CD4-positive, alpha-beta T cell treated with Interleukin-15 for 1 hour (primary cell): ENCODE results near the gene RAD51B.
"Not testable (repeated sequence)": the region's sequence is repeated elsewhere in the genome, so short reads cannot be mapped to it uniquely, and the experiment has no call there.

Source experiments
- DNase-seq: peaks from one replicate; pipeline ENCODE4 v3.0.0-alpha.2; 2020

RAD51B gene

DNA sequence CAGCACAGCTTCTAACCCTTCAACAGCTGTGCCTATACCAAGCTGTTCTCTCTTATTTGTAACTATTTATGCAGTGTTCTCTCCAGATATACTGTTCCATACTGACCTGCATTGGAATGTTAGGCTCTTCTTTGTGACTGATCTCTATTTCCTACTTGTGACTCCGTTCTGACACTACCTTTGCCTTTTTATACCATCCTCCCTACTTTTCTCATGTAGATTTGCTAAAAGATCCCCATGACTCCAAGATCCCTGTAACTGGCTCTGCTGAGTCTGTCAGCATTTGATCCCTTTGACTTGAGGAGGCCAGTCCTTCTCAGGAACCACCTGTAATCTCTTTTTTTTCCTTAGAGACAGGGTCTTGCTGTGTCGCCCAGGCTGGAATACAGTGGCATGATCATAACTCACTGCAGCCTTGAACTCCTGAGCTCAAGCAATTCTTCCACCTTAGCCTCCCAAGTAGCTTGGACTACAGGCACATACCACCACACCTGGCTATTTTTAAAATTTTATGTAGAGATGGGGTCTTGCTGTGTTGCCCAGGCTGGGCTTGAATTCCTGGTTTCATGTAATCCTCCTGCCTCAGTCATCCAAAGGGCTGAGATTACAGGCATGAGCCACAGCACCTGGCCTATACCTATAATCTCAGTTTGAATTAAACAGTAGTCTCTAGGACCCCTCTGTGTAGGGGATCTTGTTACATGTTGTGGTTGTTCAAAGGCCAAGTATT lies 605.0 kb downstream of the RAD51B start:
- no peak for DNase-seq

GRCh38 chr14:68426661-68427549 lies 607.3 kb downstream of the RAD51B start:
- DNase-seq: no peak

DNA sequence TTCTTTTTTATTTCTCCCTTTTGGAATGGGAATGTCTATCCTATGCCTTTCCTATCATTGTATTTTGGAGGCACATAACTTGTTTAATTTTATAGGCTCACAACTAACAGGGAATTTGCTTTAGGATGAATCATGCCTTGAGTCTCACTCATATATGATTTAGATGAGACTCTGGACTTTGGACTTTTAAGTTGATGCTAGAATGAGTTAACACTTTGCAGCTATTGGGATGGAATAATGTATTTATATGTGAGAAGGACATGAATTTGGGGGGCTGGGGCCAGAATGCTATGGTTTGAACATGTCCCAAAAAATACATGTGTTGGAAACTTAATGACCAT lies 607.9 kb downstream of the RAD51B start:
- DNase-seq: no peak

GRCh38 chr14:68428900-68429299 lies 609.3 kb downstream of the RAD51B start:
- not testable (repeated sequence) for DNase-seq

DNA sequence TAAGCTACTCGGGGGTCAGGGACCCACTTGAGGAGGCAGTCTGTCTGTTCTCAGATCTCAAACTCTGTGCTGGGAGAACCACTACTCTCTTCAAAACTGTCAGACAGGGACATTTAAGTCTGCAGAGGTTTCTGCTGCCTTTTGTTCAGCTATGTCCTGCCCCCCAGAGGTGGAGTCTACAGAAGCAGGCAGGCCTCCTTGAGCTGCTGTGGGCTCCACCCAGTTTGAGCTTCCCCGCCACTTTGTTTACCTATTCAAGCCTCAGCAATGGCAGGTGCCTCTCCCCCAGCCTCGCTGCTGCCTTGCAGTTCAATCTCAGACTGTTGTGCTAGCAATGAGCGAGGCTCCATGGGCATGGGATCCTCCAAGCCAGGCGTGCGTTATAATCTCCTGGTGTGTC lies 614.6 kb downstream of the RAD51B start:
- peak; percentile 29 for DNase-seq

DNA sequence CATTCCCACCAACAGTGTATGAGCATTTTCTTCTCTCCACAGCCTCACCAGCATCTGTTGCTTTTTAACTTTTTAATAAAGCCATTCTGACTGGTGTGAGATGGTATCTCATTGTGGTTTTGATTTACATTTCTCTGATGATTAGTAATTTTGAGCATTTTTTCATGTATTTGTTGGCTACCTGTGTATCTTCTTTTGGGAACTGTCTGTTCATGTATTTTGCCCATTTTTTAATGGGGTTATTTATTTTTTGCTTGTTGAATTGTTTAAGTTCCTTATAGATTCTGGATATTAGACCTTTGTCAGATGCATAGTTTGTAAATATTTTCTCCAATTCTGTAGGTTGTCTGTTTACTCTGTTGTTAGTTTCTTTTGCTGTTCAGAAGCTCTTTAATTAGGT lies 616.1 kb downstream of the RAD51B start:
- DNase-seq: not testable (repeated sequence)

- DNase-seq: no peak
Observed at GRCh38 chr14:68439676-68440075, 620.1 kb downstream of the RAD51B start.

DNA sequence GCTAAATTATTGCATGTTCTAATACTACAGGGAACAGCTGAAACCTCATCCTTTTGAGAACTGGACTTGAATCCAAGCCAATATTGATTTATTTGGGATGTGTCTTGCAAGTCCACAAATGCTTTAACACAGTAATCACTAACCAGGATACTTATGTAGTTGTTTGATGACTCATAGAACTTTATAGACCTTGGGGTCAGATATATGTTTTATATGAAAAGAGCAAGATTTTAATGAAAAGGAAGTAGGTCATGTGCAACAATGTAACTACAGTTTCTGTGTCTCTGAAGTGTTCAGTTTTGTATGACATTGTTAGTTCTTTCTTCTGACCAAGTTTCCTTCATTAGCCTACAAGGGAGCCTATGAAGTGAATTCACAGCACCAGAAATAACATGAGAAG lies 621.2 kb downstream of the RAD51B start:
- DNase-seq: no peak

GRCh38 chr14:68441542-68441941 lies 622.0 kb downstream of the RAD51B start:
- no peak for DNase-seq

DNA sequence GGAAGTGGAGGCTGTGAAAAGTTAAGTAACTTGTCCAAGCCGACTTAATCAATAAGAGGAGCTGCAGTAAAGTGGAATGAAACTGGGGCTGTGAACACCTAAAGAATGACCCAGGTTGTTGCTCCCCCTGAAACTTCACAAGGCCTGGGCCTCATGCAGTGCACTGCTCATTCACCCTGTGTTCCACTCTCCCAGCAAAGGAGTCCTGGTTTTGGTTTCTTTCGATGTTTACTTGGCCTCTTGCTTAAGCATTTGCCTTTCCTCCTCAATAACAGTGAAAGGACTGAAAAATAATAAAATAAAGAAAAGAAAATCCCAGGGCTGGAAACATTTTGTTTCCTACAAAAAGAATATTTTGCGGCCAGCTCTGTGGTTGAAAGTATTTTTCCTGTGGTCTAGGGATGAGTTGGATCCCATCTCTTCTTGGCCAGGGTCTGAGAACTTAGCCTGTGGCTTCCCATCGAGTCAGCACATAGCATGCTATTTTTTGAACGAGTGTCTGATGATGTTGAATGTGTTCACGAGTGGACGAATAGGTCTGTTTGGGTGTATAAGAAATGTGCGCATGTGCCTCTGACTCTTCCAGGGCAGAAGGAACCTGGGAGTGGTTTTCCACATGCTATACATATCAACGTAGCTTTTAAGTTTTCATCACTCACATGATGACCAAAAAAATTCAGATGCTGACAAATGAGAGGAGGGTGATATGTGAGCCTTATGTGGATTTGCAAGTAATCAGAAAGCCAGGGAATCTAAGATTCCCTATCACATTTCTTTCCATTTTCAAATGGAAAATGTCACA lies 623.5 kb downstream of the RAD51B start:
- no peak for DNase-seq

- no peak for DNase-seq
Observed at GRCh38 chr14:68444449-68445168, 625.0 kb downstream of the RAD51B start.

- DNase-seq: no peak
Observed at GRCh38 chr14:68446243-68447040, 626.9 kb downstream of the RAD51B start.

- no peak for DNase-seq
Observed at GRCh38 chr14:68447581-68448251, 628.1 kb downstream of the RAD51B start.

GRCh38 chr14:68448252-68448902 lies 628.8 kb downstream of the RAD51B start:
- no peak for DNase-seq

GRCh38 chr14:68449561-68450181 lies 630.1 kb downstream of the RAD51B start:
- no peak for DNase-seq

DNA sequence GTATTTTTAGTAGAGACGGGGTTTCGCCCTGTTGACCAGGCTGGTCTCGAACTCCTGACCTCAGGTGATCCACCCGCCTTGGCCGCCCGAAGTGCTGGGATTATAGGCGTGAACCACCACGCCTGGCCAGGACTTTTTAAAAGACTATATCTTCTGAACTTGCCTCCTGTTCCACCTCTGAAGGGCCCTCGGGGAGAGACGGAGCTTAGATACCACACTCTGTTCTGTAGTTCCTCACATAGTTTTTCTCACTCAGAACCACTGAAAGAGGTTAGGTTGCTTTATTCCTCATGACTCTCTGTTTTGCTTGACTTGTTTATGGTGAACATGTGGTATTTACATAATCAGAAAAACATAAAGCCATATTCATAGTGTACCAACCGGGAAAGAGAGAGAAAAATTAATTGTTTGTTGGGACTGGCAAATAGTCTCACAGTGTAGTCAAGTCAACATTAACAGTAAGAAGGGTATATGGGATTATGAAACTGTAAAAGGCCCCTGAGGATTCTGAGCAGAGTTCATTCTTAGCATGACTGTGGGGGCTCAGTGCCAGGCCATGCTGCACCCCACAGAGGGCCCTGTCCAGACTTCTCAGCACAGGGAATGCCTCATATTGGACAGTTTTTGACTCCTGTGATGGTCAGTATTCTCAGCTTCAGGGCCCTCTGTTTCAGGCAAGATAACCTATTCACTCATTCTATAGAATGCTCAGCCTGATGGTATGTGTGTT lies 631.0 kb downstream of the RAD51B start:
- no peak for DNase-seq

GRCh38 chr14:68451696-68452373 lies 632.3 kb downstream of the RAD51B start:
- no peak for DNase-seq

DNA sequence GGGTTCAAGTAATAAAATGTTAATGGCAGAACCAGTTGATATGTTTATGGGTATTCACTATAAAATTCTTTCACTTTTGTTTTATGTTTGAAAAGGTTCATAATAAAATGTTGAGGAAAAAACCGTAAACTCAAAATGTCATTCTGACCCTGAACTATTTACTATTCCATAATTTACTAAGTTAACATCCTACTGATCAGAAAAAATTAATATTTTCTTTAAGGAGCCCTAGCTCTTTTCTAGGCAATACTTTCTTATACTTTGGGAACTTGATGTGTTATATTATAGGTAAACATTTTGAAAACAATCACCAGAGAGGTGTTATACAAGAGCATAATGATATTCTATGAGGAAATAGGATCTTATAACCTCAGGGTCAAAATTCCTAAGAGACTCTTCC lies 638.7 kb downstream of the RAD51B start:
- no peak for DNase-seq
